ENCODE results near the gene CNTNAP4. TPM values are rescaled to one million over a fixed set of nuclear protein-coding genes. Genes with fewer than 3 reads are reported as not detected.

The CNTNAP4 gene
- total and polyA plus RNA-seq, 4 donors, result 0.06 to 0.09 TPM; not detected in 2

GRCh38 chr16:76385601-76386230 lies 108.5 kb downstream of the CNTNAP4 start:
- Histone ChIP-seq H3K4me1 (ENCODE audit: control insufficient read depth in 4 of 4, insufficient read depth in 4 of 4, low read length in 3 of 4) (no peaks in the 10 kb centered on the region), H3K4me3 (ENCODE audit: low read depth in 1 of 3, low read length in 3 of 3) (no peak overlapping the region), H3K36me3 (ENCODE audit: control insufficient read depth in 4 of 4, insufficient read depth in 3 of 4, low read depth in 1 of 4, low read length in 3 of 4) (no peaks in the 10 kb centered on the region), H3K27ac (ENCODE audit: low read depth in 1 of 2, low read length in 2 of 2) (no peak overlapping the region), H3K9ac (ENCODE audit: low read depth in 1 of 2, low read length in 2 of 2) (no peak overlapping the region), H3K27me3 (ENCODE audit: control insufficient read depth in 4 of 4, insufficient read depth in 4 of 4, low read length in 3 of 4) (no peaks in the 10 kb centered on the region), H3K9me3 (ENCODE audit: control insufficient read depth in 4 of 4, low read length in 3 of 4) (no peaks in the 10 kb centered on the region)
- TF ChIP-seq YY1 (IDR thresholded peaks at IDR 0.05) (no peak), MAX (IDR thresholded peaks at IDR 0.05) (no peak), SP1 (IDR thresholded peaks at IDR 0.05) (no peak), RAD21 (IDR thresholded peaks at IDR 0.05) (no peak), ATF3 (IDR thresholded peaks at IDR 0.05) (no peak), RXRA (IDR thresholded peaks at IDR 0.05) (no peak), CTCF (IDR thresholded peaks at IDR 0.05; ENCODE audit: low read depth, low read length, missing input control) (no peak), HNF4G (IDR thresholded peaks at IDR 0.05) (no peak), TAF1 (conservative IDR thresholded peaks at IDR 0.05) (no peak), REST (IDR thresholded peaks at IDR 0.05) (no peak), EGR1 (IDR thresholded peaks at IDR 0.05; ENCODE audit: low read depth in 2 of 2) (no peak)
- DNase-seq (ENCODE audit: low spot score), result no peak
- 88% methylated on average over 7 of the region's 7 CpGs for WGBS

GRCh38 chr16:76386784-76387183 lies 109.6 kb downstream of the CNTNAP4 start:
- no peaks in the 10 kb centered on the region for H3K36me3 ChIP-seq (ENCODE audit: control insufficient read depth in 4 of 4, insufficient read depth in 3 of 4, low read depth in 1 of 4, low read length in 3 of 4)
- H3K27me3 ChIP-seq (ENCODE audit: control insufficient read depth in 4 of 4, insufficient read depth in 4 of 4, low read length in 3 of 4), result no peaks in the 10 kb centered on the region
- no peak overlapping the region for H3K4me3 ChIP-seq (ENCODE audit: low read depth in 1 of 3, low read length in 3 of 3)
- H3K9ac ChIP-seq (ENCODE audit: low read depth in 1 of 2, low read length in 2 of 2), result no peak overlapping the region
- no peak for DNase-seq (ENCODE audit: low spot score)
- no peak overlapping the region for H3K27ac ChIP-seq (ENCODE audit: low read depth in 1 of 2, low read length in 2 of 2)
- H3K9me3 ChIP-seq (ENCODE audit: control insufficient read depth in 4 of 4, low read length in 3 of 4), result no peaks in the 10 kb centered on the region
- H3K4me1 ChIP-seq (ENCODE audit: control insufficient read depth in 4 of 4, insufficient read depth in 4 of 4, low read length in 3 of 4), result no peaks in the 10 kb centered on the region
- TF ChIP-seq FOXA2 (IDR thresholded peaks at IDR 0.05) (no peak), HNF4G (IDR thresholded peaks at IDR 0.05) (no peak), RAD21 (IDR thresholded peaks at IDR 0.05) (no peak), YY1 (IDR thresholded peaks at IDR 0.05) (no peak), SP1 (IDR thresholded peaks at IDR 0.05) (no peak), EGR1 (IDR thresholded peaks at IDR 0.05; ENCODE audit: low read depth in 2 of 2) (no peak), NR2F2 (IDR thresholded peaks at IDR 0.05) (no peak), FOXA1 (IDR thresholded peaks at IDR 0.05) (no peak), ATF3 (IDR thresholded peaks at IDR 0.05) (no peak), ZBTB33 (IDR thresholded peaks at IDR 0.05) (no peak), MAX (IDR thresholded peaks at IDR 0.05) (no peak), JUND (IDR thresholded peaks at IDR 0.05) (no peak), TAF1 (conservative IDR thresholded peaks at IDR 0.05) (no peak)

Measured in liver (tissue), 9 donors.